ENCODE data around the gene ZNF638. TPM values are rescaled to one million over a fixed set of nuclear protein-coding genes. Genes with fewer than 3 reads are reported as not detected.
A peak's percentile ranks its signal among the peaks of the same experiment; 100 is the strongest.

Gene ZNF638
- total and polyA plus RNA-seq, 3 donors from 2014 or later, result 65.0 to 226 (median 207) TPM

DNA sequence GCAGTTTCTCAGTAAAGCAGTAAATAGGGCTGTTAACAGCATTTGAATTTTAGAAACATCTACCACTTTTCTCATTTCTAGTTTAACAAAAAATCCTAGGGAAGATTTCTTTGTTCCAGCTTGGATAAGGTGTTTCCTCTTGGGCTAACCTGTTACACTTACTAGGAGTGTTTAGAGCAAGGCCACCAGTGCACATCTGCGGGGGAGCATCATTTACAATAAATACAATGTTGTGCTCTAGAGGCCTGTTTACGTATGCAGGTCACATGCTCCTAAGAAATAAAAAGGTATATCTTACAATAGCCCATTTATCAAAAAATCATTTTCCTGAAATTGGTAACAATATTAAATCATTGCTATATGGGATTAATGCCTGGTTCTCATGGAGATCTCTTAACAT, 8.1 kb downstream of the ZNF638 start:
- Histone ChIP-seq H3K9me3 (no peaks in the 10 kb centered on the region), H3K4me3 (no peak overlapping the region), H3K27ac (peak overlapping the region in 1 of 2 donors; percentile 34), H3K4me1 (no peaks in the 10 kb centered on the region), H3K27me3 (no peaks in the 10 kb centered on the region), H3K36me3 (ENCODE audit: low read depth, missing control alignments) (no peaks in the 10 kb centered on the region)
- peak; percentile 36 for DNase-seq
- TF ChIP-seq CTCF (IDR thresholded peaks at IDR 0.05), result no peak
- TF ChIP-seq POLR2A (IDR thresholded peaks at IDR 0.05), result no peak
- WGBS, 2 donors, result 48 to 54% methylated on average over 2 of the region's 2 CpGs
- intact Hi-C loops (cut with DNase I; ENCODE audit: low total_unique reads), result no loop called here

- no peak for DNase-seq
- intact Hi-C loops (cut with DNase I; ENCODE audit: low total_unique reads), result no loop called here
- H3K27ac ChIP-seq, result peak overlapping the region in 1 of 2 donors; percentile 34
- H3K9me3 ChIP-seq, result no peaks in the 10 kb centered on the region
- H3K4me3 ChIP-seq, result no peak overlapping the region
- 41 to 58% methylated on average over 3 of the region's 3 CpGs for WGBS, 2 donors
- H3K36me3 ChIP-seq (ENCODE audit: low read depth, missing control alignments), result no peaks in the 10 kb centered on the region
- H3K4me1 ChIP-seq, result no peaks in the 10 kb centered on the region
- TF ChIP-seq POLR2A (IDR thresholded peaks at IDR 0.05) (no peak), CTCF (IDR thresholded peaks at IDR 0.05) (no peak)
- H3K27me3 ChIP-seq, result no peaks in the 10 kb centered on the region
Measured at GRCh38 chr2:71340176-71340575, 8.6 kb downstream of the ZNF638 start.

GRCh38 chr2:71341645-71342044, 10.1 kb downstream of the ZNF638 start:
- Histone ChIP-seq H3K36me3 (ENCODE audit: low read depth, missing control alignments) (no peaks in the 10 kb centered on the region), H3K27ac (no peak overlapping the region), H3K4me3 (no peak overlapping the region), H3K27me3 (no peaks in the 10 kb centered on the region), H3K9me3 (no peaks in the 10 kb centered on the region), H3K4me1 (no peaks in the 10 kb centered on the region)
- no peak for DNase-seq
- 61 to 63% methylated on average over 4 of the region's 4 CpGs for WGBS, 2 donors
- intact Hi-C loops (cut with DNase I; ENCODE audit: low total_unique reads), result no loop called here
- TF ChIP-seq POLR2A (IDR thresholded peaks at IDR 0.05) (no peak), CTCF (IDR thresholded peaks at IDR 0.05) (no peak)

DNA sequence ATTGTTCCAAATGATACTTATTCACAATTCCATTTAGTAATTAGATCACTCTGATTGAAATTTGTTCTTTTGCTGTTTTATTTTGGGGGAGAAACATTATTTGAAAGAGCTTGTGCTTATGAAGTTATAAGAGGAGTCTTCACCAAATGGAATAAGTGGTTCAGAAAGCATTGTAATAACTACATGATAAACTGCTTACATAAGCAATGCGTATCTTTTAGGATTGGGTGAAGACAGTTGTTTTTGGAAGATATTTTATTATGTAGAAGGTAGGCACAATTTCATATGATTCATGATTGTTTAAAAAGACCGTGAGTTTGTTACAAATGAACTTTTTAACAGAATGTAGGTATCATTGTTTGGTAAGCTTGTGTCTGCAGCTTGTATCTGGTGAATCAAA, 14.5 kb downstream of the ZNF638 start:
- WGBS, 2 donors, result 93 to 94% methylated on average over 2 of the region's 2 CpGs
- H3K27me3 ChIP-seq, result no peaks in the 10 kb centered on the region
- H3K36me3 ChIP-seq (ENCODE audit: low read depth, missing control alignments), result no peaks in the 10 kb centered on the region
- intact Hi-C loops (cut with DNase I; ENCODE audit: low total_unique reads), result no loop called here
- no peak overlapping the region for H3K27ac ChIP-seq
- no peak overlapping the region for H3K4me3 ChIP-seq
- TF ChIP-seq CTCF (IDR thresholded peaks at IDR 0.05) (no peak), POLR2A (IDR thresholded peaks at IDR 0.05) (no peak)
- no peaks in the 10 kb centered on the region for H3K4me1 ChIP-seq
- H3K9me3 ChIP-seq, result no peaks in the 10 kb centered on the region
- DNase-seq, result no peak

GRCh38 chr2:71347517-71347916, 15.9 kb downstream of the ZNF638 start:
- H3K27ac ChIP-seq, result no peak overlapping the region
- H3K27me3 ChIP-seq, result no peaks in the 10 kb centered on the region
- H3K4me1 ChIP-seq, result no peaks in the 10 kb centered on the region
- intact Hi-C loops (cut with DNase I; ENCODE audit: low total_unique reads), result no loop called here
- no peaks in the 10 kb centered on the region for H3K36me3 ChIP-seq (ENCODE audit: low read depth, missing control alignments)
- TF ChIP-seq POLR2A (IDR thresholded peaks at IDR 0.05) (no peak), CTCF (IDR thresholded peaks at IDR 0.05) (no peak)
- H3K9me3 ChIP-seq, result no peaks in the 10 kb centered on the region
- no peak for DNase-seq
- no peak overlapping the region for H3K4me3 ChIP-seq
